ENCODE data around the gene PRKAR1B. TPM values are rescaled to one million over a fixed set of nuclear protein-coding genes. Genes with fewer than 3 reads are reported as not detected.

Gene PRKAR1B
- total RNA-seq, 1 experiment from 2014 or later, result 14.1 TPM

DNA sequence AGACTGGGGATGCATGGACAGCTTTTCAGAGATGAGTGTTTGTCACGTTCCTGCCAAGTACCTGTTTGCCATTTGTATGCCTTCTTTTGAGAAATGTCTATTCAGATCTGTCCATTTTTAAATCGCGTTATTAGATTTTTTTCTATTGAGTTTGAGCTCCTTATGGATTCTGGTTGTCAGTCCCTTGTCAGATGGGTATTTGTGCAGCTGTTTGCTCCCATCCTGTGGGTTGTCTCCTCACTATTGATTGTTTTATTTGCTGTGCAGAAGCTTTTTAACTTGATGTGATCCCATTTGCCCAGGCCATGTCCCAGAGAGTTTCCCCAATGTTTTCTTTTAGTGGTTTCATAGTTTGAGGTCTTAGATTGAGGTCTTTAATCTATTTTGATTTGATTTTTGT lies 5.5 kb upstream of the PRKAR1B start:
- Histone ChIP-seq H3K9me2 (ENCODE audit: insufficient read depth) (no peaks in the 10 kb centered on the region), H3K9ac (ENCODE audit: low read length) (no peak overlapping the region), H3K79me2 (ENCODE audit: insufficient read depth, low read length) (peaks cover 100% of the 10 kb centered on the region), H3K36me3 (ENCODE audit: control insufficient read depth in 1 of 2, insufficient read depth in 2 of 2, low read length in 2 of 2) (peaks cover 7 to 58% of the 10 kb centered on the region in 2 experiments; a peak in 3 of 4 replicates), H3K4me2 (ENCODE audit: low read length) (peak overlapping the region; percentile 43; the same call in 1 of the 2 replicates), H3K27ac (ENCODE audit: low read depth, low read length) (peak overlapping the region; percentile 51), H2AFZ (ENCODE audit: low read depth, low read length, poor library complexity, severe bottlenecking) (no peak overlapping the region), H4K20me1 (ENCODE audit: insufficient read depth) (no peaks in the 10 kb centered on the region), H3K9me3 (ENCODE audit: control insufficient read depth in 1 of 2, insufficient read depth in 1 of 2, low read depth in 1 of 2, low read length in 2 of 2) (peaks cover 10 to 15% of the 10 kb centered on the region in 2 experiments; a peak in 2 of 4 replicates), H3K27me3 (ENCODE audit: insufficient read depth, low read length) (no peaks in the 10 kb centered on the region), H3K4me3 (replicated peaks in 1 of 2; ENCODE audit: low read depth in 1 of 2, low read length in 2 of 2) (no peak overlapping the region), H3K4me1 (ENCODE audit: control insufficient read depth in 1 of 2, insufficient read depth in 2 of 2, low read length in 2 of 2) (peaks cover 21 to 26% of the 10 kb centered on the region in 2 experiments)
- RAD21 ChIA-PET (ENCODE audit: low non-redundant PET in 1 of 2, low total read pairs in 2 of 2, uncharacterized antibody in 2 of 2, unreplicated experiment in 2 of 2), result no interaction called here
- intact Hi-C loops (cut with micrococcal nuclease), result no loop called here
- CTCF ChIA-PET, result no interaction called here
- no peak for DNase-seq (ENCODE audit: low read depth, low spot score)
- POLR2A ChIA-PET, result no interaction called here
- no TSS peak for BruUV-seq (replicated peaks)
- no peak for TF ChIP-seq SP1 (IDR thresholded peaks at IDR 0.05; ENCODE audit: low read depth)
- TF ChIP-seq, protein P1, sequence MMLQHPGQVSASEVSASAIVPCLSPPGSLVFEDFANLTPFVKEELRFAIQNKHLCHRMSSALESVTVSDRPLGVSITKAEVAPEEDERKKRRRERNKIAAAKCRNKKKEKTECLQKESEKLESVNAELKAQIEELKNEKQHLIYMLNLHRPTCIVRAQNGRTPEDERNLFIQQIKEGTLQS (IDR thresholded peaks at IDR 0.05), result no peak
- TF ChIP-seq, protein P2, sequence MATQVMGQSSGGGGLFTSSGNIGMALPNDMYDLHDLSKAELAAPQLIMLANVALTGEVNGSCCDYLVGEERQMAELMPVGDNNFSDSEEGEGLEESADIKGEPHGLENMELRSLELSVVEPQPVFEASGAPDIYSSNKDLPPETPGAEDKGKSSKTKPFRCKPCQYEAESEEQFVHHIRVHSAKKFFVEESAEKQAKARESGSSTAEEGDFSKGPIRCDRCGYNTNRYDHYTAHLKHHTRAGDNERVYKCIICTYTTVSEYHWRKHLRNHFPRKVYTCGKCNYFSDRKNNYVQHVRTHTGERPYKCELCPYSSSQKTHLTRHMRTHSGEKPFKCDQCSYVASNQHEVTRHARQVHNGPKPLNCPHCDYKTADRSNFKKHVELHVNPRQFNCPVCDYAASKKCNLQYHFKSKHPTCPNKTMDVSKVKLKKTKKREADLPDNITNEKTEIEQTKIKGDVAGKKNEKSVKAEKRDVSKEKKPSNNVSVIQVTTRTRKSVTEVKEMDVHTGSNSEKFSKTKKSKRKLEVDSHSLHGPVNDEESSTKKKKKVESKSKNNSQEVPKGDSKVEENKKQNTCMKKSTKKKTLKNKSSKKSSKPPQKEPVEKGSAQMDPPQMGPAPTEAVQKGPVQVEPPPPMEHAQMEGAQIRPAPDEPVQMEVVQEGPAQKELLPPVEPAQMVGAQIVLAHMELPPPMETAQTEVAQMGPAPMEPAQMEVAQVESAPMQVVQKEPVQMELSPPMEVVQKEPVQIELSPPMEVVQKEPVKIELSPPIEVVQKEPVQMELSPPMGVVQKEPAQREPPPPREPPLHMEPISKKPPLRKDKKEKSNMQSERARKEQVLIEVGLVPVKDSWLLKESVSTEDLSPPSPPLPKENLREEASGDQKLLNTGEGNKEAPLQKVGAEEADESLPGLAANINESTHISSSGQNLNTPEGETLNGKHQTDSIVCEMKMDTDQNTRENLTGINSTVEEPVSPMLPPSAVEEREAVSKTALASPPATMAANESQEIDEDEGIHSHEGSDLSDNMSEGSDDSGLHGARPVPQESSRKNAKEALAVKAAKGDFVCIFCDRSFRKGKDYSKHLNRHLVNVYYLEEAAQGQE (IDR thresholded peaks at IDR 0.05; ENCODE audit: low read depth), result no peak
- no peak for TF ChIP-seq EZH2phosphoT487 (IDR thresholded peaks at IDR 0.05; ENCODE audit: borderline replicate concordance)
- TF ChIP-seq POLR2AphosphoS5 (IDR thresholded peaks at IDR 0.05; ENCODE audit: low read depth, low read length), result no peak
- no peak for TF ChIP-seq TCF7L2 (IDR thresholded peaks at IDR 0.05; ENCODE audit: borderline replicate concordance, extremely low read depth, insufficient read depth, insufficient read length)
- TF ChIP-seq ELF1 (IDR thresholded peaks at IDR 0.05; ENCODE audit: borderline replicate concordance, low read depth), result no peak
- no peak for TF ChIP-seq SIN3A (IDR thresholded peaks at IDR 0.05; ENCODE audit: low read depth)
- ATAC-seq, result no peak

Data from HCT116 (cell line).